Measurements from ENCODE around the gene FOSB. TPM values are rescaled to one million over a fixed set of nuclear protein-coding genes. Genes with fewer than 3 reads are reported as not detected.

Gene FOSB
- total RNA-seq, 1 donor = 337 TPM

DNA sequence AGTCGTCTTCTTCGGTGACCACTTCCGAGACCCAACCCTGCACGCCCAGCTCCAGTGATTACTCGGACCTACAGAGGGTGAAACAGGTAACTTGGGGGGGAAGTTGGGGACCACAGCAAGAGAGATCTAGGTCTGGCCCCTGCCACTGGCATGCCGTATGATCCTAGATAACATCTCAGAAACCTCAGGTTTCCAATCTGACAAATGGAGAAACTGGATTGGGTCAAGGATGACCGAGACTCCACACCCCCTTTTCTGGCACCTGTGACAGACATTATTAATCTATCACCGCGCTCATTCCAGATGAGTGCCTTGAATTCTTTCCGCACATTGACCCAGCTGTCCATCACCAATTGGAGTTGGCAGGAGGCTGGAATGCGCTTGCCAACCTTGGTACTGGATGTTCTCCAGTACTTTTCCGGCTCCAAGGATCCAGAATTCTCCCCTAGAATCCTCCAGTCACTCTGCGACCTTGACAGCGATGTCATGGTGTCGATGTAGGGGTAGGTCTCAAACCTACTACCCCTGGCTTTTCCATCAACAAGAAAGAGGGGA is 56.9 kb downstream of the FOSB start:
- Histone ChIP-seq H3K27me3 (ENCODE audit: insufficient read depth, low read length) (no peaks in the 10 kb centered on the region), H3K4me1 (ENCODE audit: insufficient read depth, low read length) (peaks cover 65% of the 10 kb centered on the region), H3K9me3 (ENCODE audit: low read depth, low read length) (no peaks in the 10 kb centered on the region), H3K4me3 (ENCODE audit: low read length) (no peak overlapping the region)

Other genes with a start within 250 kb of the FOSB start
- 0.31 TPM for gene EXOC3L2, start 222.6 kb upstream of the FOSB start, total RNA-seq
- 12.9 TPM for gene MARK4, start 216.7 kb upstream of the FOSB start, total RNA-seq
- gene CKM, start 145.1 kb upstream of the FOSB start, total RNA-seq = not detected
- 0.21 TPM for gene KLC3, start 127.2 kb upstream of the FOSB start, total RNA-seq
- gene ERCC2, start 97.4 kb upstream of the FOSB start, total RNA-seq = 4.2 TPM
- gene PPP1R13L, start 62.9 kb upstream of the FOSB start, total RNA-seq = 0.52 TPM
- 0.10 TPM for gene POLR1G, start 61.4 kb upstream of the FOSB start, total RNA-seq
- gene ERCC1, start 44.1 kb upstream of the FOSB start, total RNA-seq = 33.6 TPM
- gene RTN2, start 29.1 kb downstream of the FOSB start, total RNA-seq = 1.5 TPM
- 4.3 TPM for gene PPM1N, start 30.4 kb downstream of the FOSB start, total RNA-seq
- gene VASP, start 39.5 kb downstream of the FOSB start, total RNA-seq = 95.8 TPM
- 3.4 TPM for gene OPA3, start 116.8 kb downstream of the FOSB start, total RNA-seq
- not detected for gene GPR4, start 134.2 kb downstream of the FOSB start, total RNA-seq
- gene EML2, start 171.4 kb downstream of the FOSB start, total RNA-seq = 13.9 TPM
- 1.2 TPM for gene GIPR, start 200.2 kb downstream of the FOSB start, total RNA-seq
- gene SNRPD2, start 224.0 kb downstream of the FOSB start, total RNA-seq = 158 TPM
- 2.5 TPM for gene QPCTL, start 224.7 kb downstream of the FOSB start, total RNA-seq